Brain microvascular endothelial cell (primary cell): Measurements from ENCODE around the gene LMX1B.

ENCODE experiments used
- DNase-seq: peaks from one replicate; pipeline ENCODE4 v3.0.0-alpha.2; 2020
- H3K27ac ChIP-seq: fragments of 250-450 bp; sonication (Bioruptor Pico); 2 replicates; pipeline ENCODE4 v1.5.1; 2020; ENCODE audit warnings: mild to moderate bottlenecking, moderate library complexity
- H3K27me3 ChIP-seq: fragments of 250-450 bp; sonication (Bioruptor Pico); replicated peaks from 2 replicates; pipeline ENCODE4 v1.5.1; 2020; ENCODE audit warnings: mild to moderate bottlenecking
- H3K36me3 ChIP-seq: fragments of 250-450 bp; sonication (Bioruptor Pico); replicated peaks from 2 replicates; pipeline ENCODE4 v1.5.1; 2020; ENCODE audit warnings: mild to moderate bottlenecking
- H3K4me3 ChIP-seq: 2 replicates; pipeline ENCODE4 v1.5.1; 2011; ENCODE audit warnings: low read depth, mild to moderate bottlenecking, control low read depth, low read length, moderate library complexity
- CTCF ChIP-seq: IDR thresholded peaks from 2 replicates; pipeline ENCODE4 v1.5.1; 2011; ENCODE audit warnings: low read depth, mild to moderate bottlenecking, moderate library complexity, low read length, control low read depth, inconsistent platforms; ENCODE audit errors: missing control alignments
- in situ Hi-C: cut with HindIII; loops from 2 replicates; pipeline ENCODE4 v1.10.0; 2017; ENCODE audit warnings: low sequenced_read_pairs, low pct_ligation_motif_present

Gene LMX1B

GRCh38 chr9:126586236-126586635 is 27.5 kb upstream of the LMX1B start:
- Histone ChIP-seq H3K27me3 (peaks cover 26% of the 10 kb centered on the region), H3K27ac (no peak overlapping the region), H3K36me3 (no peaks in the 10 kb centered on the region), H3K4me3 (no peak overlapping the region)
- TF ChIP-seq CTCF: no peak
- in situ Hi-C loops: no loop called here
- no peak for DNase-seq

GRCh38 chr9:126587187-126588185 is 26.2 kb upstream of the LMX1B start:
- Histone ChIP-seq H3K27ac (no peak overlapping the region), H3K4me3 (no peak overlapping the region), H3K36me3 (no peaks in the 10 kb centered on the region), H3K27me3 (peaks cover 17% of the 10 kb centered on the region)
- DNase-seq: peak; percentile 29
- in situ Hi-C loops: no loop called here
- no peak for TF ChIP-seq CTCF

- H3K36me3 ChIP-seq: no peaks in the 10 kb centered on the region
- in situ Hi-C loops: no loop called here
- no peak for DNase-seq
- H3K4me3 ChIP-seq: no peak overlapping the region
- no peak overlapping the region for H3K27ac ChIP-seq
- H3K27me3 ChIP-seq: peaks cover 7% of the 10 kb centered on the region
- no peak for TF ChIP-seq CTCF
These were observed 25.1 kb upstream of the LMX1B start for GRCh38 chr9:126588491-126589168.

GRCh38 chr9:126589349-126589748 is 24.4 kb upstream of the LMX1B start:
- peaks cover 9% of the 10 kb centered on the region for H3K27me3 ChIP-seq
- no peak overlapping the region for H3K4me3 ChIP-seq
- in situ Hi-C loops: no loop called here
- no peaks in the 10 kb centered on the region for H3K36me3 ChIP-seq
- no peak for TF ChIP-seq CTCF
- H3K27ac ChIP-seq: no peak overlapping the region
- no peak for DNase-seq

GRCh38 chr9:126591083-126591482 is 22.6 kb upstream of the LMX1B start:
- no peak for DNase-seq
- no peak for TF ChIP-seq CTCF
- in situ Hi-C loops: no loop called here
- no peak overlapping the region for H3K27ac ChIP-seq
- peaks cover 9% of the 10 kb centered on the region for H3K27me3 ChIP-seq
- no peaks in the 10 kb centered on the region for H3K36me3 ChIP-seq
- no peak overlapping the region for H3K4me3 ChIP-seq
